HG02763 (cell line): ENCODE results near the gene COL21A1.

Source experiments
- ATAC-seq: cut with Tn5 transposase; IDR thresholded peaks from one replicate; pipeline ENCODE4 v1.9.1; 2021; ENCODE audit warnings: mild to moderate bottlenecking, moderate library complexity; ENCODE audit not compliant: unreplicated experiment

The COL21A1 gene

DNA sequence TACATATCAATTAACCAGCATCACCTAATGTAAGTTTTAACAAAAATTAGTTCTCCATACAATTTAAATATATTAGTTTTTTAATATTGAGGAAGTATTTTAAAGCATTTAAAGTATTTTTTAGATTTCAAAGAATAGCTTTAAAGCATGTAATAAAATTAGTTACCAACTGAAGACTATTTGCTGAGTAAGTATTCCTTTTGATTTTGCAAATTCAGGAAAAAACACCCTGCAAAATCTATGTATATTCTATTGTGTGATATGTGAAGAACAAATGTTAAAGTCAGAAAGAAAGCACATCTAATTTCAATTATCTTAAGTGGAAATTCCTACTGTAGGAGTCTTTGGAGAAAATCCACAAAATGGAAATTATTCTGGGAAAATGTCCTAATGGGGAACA, 107.3 kb downstream of the COL21A1 start:
- no peak for ATAC-seq

DNA sequence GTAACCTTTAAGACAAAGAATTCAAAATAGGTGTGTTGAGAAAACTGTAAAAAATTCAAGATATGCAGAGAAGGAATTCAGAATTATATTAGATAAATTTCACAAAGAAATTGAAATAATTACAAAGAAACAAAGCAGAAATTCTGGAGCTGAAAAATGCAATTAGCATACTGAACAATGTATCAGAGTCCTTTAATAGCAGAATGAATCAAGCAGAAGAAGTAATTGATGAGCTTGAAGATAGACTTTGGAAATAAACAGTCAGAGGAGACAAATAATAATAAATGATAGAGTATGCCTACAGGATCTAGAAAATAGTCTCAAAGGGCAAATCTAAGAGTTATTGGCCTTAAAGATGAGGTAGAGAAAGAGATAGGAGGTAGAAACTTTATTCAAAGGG, 131.7 kb downstream of the COL21A1 start:
- ATAC-seq: no peak

DNA sequence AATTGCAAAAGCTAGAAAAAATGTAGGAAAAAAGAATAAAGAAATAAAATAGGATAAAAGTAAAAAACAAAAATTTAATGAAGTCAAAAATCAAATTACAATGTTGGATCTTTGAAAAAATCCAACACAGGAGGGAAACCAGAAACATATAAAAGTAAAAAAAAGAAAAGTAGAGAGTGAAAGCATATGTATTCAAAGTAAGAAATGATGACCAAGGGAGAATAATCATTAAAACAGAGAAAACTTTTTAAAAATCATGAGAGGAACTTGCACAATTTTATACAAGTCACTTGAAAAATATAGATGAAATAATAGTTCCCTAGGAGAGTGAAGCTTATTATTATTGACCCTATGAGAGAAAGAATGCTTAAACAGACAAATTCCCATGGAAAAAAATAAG, 138.2 kb downstream of the COL21A1 start:
- no peak for ATAC-seq

DNA sequence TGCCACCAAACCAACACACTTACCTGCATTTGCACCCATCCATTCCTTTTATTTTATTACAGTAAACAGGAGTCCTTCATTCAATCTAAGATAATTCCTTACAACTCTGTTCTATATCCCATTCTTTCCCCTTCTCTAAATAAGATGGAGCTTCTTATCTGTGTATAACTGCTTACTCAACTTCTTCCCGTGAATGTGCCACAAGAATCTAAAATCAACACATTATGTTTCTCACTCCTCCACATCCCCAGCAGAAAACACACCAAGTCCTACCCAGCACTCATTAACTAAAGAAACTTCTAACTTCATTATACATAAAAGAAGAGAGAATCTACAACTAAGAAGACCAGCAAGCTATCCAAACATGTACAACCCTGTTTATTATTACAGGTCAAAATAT, 141.1 kb downstream of the COL21A1 start:
- no peak for ATAC-seq

DNA sequence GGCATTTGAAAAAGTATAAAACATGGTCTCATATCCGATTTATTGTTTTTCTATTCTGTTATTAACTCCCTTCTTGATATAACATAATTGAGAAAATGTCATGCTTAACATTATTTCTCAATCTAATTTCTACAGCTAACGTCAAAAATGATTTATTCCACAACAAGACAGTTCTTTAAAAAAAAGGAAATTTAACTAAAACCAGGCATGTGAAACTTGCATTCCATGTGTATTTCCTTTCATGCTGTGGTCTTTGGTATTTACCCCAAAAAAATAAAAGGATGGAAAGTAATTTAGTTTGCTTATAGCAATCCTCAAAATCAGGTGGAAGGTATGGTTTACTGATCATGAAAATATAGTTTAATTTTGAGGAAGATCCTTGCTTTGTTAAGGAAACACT, 142.8 kb downstream of the COL21A1 start:
- ATAC-seq: no peak

DNA sequence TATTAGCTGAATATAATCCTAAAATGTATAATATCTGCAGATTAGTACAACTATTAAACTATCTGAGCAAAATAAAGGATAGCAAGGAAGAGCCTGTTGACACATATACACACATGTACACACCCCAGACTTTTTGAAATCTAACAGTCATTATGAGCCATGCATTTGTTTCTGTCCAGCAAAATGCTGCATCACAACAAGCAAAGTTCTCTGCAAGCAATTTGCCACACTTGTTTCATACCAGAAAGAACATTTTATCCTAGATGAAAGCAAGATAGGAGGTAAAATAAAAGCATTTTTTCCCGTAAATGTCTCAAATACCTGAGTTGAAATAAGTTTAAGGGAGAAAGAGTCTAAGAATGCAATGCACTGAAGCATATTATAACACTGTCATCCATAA, 145.2 kb downstream of the COL21A1 start:
- no peak for ATAC-seq

DNA sequence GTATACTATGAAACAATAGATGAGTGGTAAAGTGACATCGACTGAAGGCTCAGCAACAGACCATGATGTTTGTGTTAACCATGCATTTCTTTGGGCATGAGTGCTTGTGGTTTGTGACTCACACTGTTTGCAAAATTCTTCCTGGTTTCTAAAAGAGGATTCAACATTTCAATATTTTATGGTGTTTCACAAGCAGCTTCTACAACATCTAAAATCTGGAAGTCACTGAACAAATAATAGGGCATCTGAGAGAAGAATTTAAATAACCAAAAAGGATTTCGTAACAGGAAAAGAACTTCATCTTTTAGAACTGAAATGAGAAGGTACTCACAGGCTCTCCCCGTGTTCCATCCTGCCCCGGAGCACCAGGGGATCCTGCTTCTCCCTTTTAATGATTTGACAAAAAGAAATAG, 146.2 kb downstream of the COL21A1 start:
- no peak for ATAC-seq

DNA sequence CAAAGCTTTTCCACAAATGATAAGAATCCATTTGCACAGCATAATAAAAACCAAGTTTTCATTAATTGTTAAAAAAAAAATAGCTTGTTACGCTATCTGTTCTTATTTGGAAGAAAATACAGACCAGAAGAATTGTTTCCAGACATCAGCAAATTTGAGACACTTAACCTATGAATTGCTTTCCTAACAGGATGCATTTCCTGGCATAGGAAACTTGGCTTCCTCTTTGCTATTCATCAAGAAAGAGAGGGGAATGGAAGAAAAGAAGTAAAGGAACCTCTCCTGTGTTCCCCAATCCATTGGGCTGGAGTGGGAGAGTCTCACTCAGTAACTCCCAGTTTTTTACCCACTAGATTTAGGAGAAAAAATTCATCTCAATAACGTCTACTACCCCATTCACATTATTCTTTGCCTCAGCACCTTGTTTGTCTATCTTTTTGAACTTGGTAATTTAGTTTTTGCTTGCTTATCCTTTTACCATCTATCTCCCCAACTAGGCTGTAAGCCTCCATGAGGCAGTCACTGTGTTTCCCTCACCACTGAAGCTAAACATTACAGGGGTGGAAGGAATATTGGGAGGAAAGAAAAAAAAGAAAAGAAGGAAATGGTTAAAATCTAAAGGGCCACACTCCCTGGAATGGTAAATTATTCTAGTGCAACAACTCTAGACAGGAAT, 150.3 kb downstream of the COL21A1 start:
- ATAC-seq: no peak

DNA sequence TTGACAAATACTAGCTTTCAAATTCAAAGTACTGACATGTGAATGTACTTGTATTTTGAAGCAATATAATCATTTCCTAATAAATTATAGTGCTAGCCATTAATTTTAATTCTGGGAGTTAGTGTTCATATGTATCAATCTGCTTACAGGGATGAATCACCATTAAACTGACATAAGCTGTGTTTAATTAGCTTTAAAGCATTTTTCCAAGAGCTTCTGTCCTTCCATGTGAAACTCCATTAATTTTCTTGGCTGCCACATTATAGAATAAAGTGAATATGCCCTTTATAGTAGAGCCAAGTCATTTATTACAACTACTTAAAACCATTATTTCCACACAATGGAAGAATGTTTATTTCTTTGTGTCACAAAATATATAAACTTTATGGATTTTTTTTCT, 150.8 kb downstream of the COL21A1 start:
- no peak for ATAC-seq

DNA sequence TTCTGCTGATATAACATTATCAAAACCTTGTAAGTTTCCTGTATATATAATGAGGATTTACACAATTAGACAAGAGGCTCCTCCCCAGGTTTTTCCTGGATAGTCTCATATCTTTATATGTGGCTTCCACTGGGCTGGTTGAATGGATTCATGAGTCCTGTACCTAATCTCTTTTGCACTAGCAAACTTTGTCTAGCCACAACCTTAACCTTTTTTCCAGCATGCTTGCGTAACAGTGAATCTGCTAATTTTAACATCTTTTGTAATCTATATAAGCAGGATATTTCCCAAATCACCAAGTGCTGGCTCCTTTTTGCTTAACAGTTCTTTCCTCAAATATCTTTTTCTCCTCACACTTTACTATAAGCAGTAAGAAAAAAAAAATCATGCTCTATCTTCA, 153.6 kb downstream of the COL21A1 start:
- no peak for ATAC-seq

DNA sequence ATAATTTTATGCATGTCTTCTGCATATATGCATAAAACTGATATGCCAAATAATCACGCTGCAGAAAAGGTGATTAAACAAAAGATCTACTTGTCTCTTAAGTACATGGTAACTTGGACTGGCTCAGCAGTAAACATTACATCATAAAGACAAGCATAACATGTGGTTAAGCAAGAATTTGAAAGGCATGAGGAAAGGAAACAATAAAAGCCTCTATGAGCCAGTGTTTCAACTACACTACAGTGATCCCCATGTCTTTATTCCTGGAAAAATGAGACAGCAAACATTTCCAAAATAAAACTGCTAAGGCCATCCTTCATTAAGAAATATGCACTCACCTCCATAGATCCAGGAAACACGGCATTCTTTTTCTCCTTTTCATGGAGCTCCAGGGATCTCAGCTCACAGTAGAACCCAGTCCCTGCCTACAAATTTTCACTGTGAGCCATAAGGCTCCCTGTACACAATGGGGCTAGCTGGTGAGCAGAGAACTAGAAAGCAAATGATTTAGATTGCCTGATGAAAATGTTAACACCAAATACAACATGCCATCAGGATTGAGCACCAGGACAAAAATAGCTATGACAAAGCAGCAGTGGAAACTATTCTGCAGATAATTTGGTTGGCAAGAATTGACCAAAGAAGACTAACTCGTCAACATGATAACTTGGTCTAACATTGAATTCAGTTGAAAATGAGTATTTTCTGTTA, 156.1 kb downstream of the COL21A1 start:
- ATAC-seq: no peak

DNA sequence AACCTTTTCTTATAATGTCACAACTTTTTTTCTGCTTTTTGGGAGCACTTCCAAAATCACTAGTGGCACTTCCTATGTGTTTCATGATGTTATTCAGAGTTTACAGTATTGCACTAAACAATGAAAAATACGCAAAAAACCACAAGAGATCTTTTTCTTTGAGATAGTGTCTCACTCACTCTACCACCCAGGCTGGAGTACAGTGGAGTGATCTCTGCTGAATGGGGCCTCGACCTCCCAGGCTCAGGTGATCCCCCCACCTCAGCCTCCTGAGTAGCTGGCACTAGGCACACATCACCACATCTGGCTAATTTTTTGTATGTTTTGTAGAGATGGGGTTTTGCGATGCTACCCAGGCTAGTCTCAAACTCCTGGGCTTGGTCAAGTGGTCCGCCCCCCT, 158.7 kb downstream of the COL21A1 start:
- no peak for ATAC-seq

DNA sequence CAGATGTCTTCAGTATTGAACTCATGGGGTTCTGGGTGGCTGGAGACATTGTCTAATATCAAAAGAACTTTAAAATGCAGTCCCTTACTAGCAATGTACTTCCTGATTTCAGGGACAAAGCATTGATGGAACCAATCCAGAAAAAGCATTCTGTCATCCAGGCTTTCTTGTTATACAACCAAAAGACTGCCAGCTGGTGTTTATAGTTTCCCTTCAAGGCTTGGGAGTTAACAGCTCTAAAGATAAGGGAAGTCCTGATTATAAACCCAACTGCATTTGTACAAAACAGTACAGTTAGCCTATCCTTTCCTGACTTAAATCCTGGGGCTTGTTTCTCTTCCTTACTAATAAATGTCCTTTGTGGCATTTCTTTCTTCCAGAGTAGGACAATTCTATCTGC, 160.0 kb downstream of the COL21A1 start:
- no peak for ATAC-seq

DNA sequence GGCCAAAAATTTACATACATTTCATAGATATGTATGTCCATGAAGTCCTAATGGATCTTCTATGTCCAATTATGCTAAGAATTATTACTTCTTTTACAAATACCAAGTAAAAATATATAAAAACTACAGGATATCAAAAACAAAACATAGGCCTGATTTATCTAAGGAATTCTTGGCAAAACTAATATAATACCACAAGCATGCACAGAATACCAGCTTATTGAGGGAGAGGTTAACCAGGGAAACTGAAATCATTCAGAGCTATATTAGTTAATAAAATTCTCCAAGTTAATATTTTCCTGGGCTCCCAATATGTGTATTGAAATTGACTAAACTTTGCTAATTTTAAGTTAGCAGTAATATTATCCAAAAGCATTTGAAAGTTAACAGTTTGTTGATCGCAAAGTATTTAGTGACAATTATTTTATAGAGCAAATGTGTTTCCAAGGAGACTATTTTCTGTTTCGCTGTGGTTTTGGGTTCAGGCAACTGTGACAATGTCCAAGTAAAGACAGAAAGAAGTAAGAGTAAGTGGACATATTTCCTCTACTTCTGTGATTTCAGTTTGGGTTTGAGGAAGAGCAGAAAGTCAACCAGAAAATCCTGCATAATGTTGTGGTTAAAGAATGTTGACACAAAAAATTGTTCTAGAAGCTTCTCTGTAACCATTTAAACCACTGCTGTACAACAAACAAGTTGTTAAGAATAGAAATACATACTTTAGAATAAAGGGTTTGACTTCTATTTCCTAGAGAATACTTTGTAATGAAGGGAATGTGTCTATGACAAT, 167.4 kb downstream of the COL21A1 start:
- ATAC-seq: no peak

DNA sequence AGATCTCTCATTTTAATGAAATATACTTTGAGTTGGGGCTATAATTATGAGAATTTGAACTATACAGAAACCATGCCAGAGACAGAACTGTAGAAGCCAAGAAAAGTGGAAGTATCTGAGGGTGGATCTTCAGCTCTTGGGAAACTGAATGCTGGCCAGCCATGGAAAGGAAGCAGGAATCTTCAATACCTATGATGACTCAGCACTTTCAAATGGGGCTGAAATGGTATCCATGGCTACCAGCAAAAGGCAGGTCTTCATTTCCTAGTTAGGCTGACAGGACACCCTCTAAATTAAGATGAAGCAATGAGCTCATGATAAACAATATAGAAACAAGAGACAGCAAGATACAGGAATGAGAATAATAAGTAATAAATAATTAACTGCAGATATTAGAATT, 171.3 kb downstream of the COL21A1 start:
- ATAC-seq: no peak

DNA sequence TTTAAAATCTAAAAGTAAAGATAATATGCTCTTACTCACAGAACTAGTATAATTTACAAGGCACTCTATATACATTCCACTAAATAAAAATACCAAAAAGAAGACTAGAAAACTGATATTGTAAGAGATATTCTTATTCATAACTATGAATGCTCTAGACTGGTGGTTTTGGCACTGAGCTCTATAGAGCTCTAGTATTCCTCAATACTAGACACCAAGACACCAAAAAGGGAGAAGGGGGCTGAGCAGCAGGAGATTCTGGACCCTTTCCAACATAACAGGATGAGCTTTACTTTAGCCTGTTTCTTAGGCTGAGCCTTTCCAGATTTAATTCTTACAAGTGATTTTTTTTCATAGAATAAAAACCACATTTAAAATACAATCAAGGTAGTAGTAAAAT, 173.6 kb downstream of the COL21A1 start:
- no peak for ATAC-seq

DNA sequence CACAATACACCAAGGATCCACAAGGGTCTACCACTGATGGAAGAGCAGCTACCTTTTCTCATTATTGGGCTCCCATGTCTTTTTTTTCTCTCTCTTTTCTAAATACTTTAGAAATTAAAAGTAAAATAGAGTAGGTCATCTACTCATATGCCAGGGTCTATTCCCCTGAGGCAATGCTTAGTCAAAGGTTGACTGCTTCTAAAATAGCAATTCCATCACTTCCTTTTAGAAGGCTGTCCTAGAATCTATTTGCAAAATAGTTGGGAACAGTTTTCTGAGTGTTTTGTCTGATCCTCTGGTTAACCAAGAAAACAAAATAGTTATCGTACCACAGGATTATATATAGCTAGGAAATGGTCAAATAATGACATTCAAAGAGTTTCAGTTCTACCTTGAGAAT, 174.1 kb downstream of the COL21A1 start:
- no peak for ATAC-seq

DNA sequence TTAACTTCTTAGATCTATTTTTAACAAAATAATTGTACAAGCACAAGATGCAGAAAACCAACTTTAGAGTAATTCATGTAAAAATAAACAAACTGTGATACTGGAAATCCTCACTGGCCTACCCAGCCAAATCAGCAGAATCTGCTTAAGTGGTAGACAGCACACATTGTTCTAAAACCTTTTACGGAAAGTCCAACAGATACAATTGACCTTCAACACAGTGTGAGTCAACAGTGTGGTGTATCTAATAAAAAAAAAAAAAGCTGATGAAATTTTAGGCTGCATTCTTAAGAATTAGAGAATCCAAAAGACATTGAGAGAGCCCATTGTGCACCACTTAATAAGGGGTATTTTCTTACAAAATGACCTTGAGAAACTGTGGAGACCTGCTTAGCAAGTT, 174.5 kb downstream of the COL21A1 start:
- ATAC-seq: no peak

DNA sequence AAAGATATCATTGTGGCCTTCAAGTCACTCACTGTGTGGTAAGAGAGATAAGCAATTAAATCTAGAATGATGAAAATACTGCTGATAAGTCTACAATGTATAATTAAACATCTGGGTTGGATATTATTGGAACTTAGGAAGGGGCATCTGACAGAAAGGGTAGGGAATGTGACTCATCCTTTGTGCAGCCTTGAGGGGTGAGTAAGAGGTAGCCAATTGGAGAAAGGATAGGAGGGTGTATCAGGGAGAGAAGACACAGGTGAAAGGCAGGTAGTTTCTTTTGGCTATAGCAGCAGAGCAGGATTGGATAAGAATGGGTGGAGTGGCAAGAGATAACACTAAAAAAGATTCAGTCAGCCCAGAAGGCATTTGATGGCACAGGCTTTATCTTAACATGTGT, 182.0 kb downstream of the COL21A1 start:
- ATAC-seq: no peak

DNA sequence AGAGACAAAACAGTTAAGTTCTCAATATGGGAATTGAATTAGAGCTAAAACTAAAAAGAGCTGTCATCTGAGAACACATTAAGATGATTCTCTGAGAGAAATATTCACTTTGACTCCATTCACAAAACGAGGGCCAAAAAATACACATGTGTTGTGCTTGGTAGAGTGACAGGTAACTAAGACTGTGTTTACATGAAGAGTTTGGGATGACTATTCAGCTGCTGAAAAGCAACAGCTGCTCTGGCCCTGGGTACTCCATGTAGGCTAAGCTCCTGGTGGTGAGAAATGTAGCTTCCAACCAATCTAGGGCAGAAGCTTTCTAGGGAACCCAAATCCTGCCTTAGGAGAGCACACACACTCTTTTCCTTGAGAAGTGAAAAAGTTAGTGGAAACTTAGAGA, 184.5 kb downstream of the COL21A1 start:
- ATAC-seq: no peak

DNA sequence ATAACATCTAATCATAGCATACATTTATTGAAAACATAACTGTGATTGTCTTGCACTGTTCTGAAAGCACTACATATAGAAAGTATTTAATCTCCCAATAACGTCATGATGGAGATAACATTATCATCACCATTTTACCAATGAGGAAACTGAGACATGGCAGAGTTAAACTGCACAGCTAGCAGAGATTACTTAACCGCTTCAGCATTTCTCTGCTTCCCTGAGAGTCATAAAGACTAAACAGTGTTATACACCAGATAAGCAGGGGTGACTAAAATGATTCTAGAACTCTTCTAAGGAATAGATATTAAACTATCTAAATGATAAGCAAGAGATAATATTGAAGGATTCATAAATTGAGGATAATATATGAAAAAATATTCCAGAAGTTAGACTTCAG, 188.7 kb downstream of the COL21A1 start:
- no peak for ATAC-seq

DNA sequence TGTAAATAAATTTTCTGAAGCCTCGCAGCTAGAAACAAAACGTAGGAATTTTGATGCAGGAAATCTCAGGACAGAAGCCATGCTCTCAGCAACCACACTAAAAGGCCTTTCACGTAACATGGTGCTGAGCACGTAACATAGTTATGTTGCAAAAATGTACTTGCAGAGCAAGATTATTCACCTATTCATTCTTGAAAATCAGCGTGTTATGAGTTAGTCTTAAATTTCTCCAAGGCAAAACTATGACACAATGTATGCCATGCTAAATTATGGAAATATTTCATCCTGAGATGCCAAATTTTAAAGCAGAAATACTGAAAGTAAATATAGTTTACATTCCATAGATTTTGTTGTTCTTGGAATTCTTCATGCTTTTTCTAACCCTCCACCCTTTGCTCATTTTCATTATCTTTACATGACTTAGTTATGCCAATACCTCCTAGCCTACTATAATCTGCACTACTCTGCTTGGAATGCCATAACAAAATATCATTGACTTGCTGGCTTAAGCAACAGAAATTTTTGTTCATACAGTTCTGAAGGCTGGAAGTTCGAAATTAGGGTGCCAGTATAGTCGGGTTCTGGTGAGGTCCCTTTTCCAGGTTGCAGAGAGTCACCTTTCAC, 192.2 kb downstream of the COL21A1 start:
- no peak for ATAC-seq
